HG03442 (cell line): ENCODE data around the gene SRXN1.

ENCODE experiments used
- ATAC-seq: cut with Tn5 transposase; IDR thresholded peaks from one replicate; pipeline ENCODE4 v1.9.1; 2021; ENCODE audit warnings: mild to moderate bottlenecking, moderate library complexity; ENCODE audit not compliant: unreplicated experiment

The SRXN1 gene

DNA sequence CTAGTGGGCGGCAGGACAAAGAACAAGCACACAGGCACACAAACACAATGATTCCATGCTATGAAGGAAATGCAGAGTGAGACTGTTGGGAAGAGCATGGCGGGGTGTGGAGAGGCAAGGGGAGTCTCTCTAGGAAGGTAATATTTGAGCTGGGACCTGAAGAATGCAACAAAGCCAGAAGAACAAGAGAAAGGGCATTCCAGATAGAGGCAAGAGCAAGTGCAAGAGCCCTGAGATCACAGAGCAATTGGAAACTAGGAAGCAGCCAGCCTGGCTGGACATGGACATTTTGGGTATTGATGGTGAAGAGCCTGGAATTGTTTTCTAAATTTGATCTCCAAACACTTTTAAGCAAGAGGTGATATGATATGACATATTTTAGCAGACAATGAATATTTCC, 15.4 kb downstream of the SRXN1 start:
- ATAC-seq = no peak

DNA sequence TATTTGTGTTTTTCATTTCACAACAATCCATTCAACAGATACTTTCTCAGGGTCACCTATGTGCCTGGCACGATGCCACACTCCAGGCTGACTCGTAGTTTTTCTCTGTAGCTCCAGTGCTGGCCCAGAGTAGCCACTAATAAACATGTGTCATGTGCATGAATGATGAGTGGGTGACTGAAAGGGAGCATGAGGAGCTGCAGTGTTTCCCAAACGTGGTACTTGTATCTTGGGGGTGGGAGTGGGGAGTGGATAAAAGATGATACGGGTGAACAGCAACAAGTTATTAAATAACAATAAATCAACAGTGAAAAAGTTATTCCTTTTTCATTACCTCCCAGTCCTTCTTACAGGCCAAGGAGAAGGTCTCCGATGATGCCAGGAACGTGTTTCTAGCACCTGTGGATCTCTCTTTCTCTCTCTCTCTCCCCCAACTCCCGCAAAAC, 17.1 kb downstream of the SRXN1 start:
- no peak for ATAC-seq

DNA sequence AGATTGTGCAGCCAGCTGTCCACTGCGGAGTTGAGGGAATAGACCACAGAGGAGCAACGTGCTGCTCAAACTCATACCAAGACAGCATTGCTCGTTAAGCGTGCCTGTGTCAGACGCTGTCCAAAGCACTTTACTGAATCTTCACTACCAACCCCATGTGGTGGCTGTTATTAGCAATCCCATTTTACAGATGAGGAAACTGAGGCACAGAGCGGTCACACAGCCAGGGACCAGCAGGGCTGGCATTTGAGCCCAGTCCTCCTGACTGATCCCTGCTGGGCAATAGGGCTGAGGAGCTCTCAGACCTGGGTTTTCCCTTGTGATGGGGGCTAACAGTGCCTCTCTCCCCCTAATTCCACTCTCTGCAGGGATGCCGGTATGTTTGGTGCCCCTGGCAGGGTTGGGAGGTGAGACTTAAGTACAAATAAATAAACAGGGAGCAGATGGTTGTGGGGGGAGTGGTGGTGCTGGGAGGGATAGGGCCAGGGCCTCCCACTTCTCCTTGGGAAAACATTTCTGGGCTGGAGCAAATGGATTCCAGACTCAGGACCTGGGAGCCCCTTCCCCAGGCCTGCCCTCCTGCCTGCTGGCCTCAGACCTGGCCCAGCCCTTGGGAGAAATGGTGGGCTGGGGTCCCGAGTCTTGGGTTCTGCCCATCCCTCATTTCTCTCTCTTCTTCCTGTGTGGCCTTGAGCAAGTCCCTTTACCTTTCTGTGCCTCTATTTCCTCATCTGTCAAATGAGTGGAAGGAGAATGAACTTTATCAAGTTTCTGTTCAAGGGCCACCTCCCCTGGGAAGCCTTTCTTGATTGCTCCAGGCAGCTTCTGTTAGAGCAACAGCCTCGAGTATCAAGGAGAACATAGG, 17.7 kb downstream of the SRXN1 start:
- ATAC-seq = no peak

DNA sequence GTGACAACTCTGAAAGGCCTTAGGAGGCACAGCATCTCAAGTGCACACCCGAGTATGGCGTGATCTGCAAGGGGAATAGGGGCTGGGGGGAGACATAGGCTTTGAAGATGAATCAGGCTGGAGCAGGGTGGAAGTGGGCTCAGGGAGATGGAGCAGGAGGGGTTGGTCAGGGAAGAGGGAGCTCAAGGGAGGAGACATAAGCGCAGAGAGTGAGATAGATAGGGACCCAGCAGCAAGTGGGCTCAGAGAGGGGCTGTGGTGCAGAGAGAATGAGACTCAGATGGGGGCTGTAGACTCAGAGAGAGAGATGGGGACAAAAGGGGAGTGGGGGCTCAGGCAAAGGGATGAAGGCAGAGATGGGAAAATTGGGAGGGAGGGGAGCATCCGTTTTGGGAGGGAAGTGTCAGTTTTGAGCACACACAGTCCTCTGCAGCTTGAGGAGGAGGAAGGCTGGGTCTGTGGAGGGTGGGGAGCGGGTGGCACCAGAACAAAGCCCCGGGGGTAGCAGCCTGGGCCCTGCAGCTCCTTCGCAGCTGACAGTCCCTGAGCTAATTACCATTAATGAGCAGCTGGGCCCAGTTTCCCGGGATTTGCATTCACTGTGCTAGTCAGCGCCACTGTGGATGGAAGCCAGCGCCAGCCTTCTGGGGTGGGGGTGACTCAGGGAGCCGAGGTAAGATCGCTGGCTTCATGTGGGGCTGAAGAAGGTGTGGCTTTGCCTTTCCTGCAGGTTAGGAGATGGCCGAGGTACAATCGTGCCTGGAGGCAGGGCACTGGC, 18.7 kb downstream of the SRXN1 start:
- ATAC-seq = no peak

DNA sequence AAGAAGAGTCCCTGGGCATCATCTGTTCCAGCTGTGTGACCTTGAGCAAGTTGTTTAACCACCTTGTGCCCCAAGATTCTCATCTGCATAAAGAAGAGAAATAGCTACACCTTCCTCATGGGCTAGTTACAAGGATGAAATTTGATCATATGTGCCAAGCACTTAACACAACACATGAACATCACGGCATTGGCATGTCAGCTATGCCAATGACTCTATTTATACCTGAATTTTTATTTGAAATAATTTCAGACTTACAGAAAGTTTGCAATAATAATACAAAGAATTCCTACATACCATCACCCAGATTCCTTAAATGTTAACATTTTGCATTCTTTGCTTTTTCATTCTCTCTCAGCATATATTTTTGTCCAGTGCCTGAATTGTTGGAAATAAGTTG, 21.9 kb downstream of the SRXN1 start:
- no peak for ATAC-seq

DNA sequence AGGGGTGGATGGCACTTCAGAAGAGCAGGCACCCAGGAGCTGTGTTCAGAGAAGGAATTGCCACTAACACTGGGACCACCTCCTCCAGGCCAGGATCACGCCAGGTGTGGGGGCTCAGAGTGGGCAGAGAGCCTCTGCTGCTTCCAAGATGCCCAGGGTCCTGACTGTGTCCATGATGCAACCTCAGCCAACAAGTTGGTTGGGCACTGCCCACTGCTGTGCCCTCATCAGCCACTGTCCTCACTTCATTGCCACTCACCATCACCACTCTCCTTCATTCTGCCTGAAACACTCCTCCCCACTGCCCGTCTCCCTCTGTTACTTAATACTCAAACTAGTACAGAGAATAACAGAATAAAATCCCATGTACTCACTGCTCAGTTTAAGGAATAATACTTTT, 26.4 kb downstream of the SRXN1 start:
- ATAC-seq = no peak

DNA sequence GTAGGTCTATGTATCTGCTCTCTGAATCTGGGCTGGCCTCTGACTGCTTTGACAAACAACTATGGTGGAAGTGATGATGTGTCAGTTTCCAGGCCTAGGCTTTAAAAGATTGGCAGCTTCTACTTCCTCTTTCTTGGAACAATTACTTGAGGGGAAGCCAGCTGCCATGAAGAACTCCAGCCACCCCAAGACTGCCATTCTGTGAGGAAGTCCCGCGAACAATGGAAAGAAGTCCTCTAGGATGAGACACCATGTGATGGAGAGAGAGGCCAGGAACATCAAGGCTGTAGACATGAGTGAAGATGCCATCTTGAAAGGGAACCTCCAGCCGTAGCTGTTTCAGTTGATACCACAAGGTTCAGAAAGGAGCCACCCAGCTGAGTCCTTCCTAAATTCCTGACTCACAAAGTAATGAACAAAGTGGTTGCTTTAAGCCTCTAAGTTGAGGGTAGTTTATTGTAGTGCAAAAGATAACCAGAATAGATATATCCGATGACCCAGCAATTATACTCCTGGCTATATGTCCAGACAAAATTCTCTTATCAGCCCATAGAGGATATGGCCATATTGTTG, 27.6 kb downstream of the SRXN1 start:
- no peak for ATAC-seq

DNA sequence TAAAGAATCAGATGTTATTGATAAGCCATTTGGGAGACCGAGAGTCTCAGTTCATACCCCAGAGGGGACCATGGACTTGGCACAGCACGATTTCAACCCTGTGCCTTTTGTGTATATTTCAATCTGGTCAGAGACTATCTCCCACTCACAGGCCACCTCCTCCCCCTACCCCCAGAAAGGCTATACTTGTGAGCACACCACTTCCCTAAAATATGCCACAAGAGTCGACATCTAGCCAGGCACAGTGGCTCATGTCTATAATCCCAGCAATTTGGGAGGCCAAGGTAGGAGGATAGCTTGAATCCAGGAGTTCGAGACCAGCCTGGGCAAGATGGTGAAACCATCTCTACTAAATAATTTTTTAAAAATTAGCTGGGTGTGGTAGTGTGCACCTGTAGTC, 29.3 kb downstream of the SRXN1 start:
- ATAC-seq = no peak

DNA sequence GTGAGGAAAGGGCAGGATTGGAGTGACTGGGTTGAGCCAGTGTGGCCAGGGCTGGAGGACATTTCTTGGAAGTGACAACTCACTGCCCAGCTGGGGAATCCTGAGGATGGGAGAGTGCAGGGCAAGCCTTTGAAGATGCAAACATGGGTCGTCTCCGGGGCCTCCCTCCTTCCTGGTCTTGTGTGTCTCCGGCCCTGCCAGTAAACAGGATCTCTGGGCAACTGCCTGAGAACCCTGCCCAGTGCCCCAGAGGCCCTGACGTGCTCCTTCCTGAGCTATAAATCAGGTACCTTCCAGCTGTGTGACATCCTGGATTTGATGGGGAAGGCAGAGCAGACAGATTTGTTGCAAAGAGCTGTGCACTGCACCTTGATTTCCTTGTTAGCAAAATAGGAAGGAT, 30.0 kb downstream of the SRXN1 start:
- ATAC-seq = no peak

DNA sequence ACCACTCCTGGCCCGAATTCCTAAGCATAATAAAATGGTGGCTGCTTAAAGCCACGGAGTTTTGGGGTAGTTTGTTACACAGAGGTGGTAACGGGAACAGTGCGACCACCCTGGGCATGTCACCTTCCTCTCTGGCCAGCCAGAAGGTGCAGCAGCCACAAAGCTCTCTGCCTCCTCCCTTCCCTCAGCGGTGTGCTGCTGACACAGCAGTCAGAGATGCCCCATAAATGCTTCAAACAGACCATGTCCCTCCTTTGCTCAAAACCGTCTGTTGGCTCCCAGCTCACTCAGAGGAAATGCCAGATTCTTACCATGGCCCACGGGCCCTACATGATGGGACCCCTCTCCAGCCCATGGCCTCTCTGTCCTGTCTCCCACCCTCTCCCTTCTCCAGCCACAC, 30.8 kb downstream of the SRXN1 start:
- ATAC-seq = no peak

DNA sequence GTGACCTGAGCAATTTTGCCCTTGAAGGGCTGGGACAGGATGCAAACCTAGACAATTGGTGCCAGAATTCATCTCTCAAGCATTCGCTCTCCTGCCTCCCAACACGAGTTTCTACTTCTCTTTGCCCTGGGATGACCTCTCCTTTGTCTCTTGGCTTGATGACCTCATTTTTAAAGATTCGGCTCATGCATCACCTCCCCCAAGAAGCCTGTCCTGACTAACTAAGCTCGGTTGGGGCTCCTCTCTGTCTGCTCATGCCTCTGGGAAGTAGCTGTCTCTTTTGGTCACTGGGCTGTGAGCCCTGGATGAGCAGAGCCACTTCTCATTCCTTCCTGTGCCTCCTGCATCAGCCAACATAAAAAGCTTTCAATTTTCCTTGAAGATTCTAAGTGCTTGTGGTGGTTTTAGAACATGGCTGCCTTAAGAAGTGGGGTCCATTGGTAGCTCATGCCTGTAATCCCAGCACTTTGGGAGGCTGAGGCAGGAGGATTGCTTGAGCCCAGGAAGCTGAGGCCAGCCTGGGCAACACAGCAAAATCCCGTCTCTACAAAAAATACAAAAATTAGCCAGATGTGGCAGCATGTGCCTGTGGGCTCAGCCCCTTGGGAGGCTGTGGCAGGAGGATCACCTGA, 31.8 kb downstream of the SRXN1 start:
- no peak for ATAC-seq

DNA sequence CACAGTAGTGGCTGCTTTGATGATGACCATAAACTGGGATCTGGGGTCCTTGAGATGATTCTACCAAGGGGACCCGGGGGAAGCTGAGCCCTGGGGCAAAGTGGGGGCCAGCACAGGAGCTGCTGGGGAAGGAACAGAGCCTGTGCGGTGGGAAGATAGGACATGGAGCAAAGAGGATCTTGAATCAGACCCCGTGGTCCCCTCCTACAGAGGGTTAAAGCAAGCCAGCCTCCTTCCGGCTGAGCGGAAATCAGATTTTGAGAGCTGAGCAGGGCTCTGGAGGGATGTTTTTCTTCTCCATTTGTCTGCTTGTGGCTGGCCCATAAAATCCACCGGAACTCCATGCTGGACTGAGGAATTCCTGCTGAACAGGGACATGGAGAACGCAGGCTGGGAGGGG, 32.8 kb downstream of the SRXN1 start:
- ATAC-seq = no peak

DNA sequence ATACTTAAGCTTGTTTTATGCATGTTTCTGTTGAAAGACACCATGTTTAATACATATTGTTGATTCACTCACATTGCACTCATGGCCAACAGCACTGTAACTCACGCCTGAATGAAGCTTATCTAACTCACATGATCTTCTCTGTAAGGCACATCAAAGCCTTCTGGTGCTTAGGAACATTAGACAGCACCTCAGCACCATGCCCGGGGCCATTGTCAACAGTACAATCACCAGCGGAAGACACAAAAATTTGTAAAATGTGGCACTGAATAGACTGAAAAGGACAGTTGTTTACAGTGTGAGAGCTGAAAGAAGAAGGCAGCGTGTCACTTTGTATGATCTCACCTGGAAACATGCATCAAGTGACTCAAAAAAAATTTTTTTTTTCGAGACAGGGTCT, 34.0 kb downstream of the SRXN1 start:
- no peak for ATAC-seq

DNA sequence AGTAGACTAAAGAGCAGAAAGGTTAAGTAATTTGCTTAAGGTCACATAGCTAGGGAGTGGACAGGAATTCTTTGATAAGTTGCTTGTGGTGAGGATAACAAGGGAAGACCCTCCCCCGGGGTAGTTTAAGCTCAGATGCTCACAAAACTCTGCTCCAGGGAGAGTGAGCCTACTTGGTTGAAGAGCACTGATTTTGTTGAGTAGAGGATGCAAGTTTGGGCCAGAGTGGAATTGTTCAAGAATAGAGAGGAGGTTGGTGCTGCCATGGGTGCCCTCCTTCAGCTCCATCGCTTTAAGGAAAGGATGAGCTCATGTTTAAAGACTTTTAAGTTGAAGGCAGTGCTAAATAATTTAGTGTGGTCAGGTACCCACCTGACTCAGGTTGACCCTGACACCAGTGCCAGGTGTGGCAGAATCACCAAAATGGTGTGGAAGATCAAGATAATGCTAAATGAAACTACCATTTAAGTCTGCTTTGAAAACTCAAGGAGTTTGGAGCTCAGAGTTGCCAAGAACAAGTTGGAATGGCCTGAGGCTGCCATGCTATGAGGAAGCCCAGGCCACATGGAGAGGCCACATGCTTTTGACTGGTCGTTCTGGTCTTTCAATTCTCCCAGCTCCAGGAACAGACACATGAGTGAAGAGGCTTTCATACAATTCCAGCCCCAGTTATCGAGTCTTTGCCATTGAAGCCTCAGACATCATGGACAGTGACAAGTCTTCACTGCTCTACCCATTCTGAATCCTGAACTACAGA, 34.9 kb downstream of the SRXN1 start:
- ATAC-seq = no peak

DNA sequence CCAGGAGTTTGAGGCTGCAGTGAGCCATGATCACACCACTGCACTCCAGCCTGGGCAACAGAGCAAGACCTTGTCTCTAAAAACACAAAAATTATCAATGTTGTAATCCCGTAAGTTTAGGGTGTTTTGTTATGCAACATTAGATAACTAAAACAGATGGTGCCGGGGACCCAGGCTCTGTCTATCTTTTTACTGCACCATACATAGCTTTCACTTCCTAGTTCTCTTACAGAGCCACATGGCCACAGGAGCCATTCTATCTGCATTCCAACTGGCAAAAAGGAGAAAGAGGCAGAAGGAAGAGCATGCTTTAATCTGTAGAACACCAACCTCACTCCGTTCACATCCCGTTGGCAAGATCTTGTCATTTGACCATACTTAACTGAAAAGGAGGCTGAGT, 37.5 kb downstream of the SRXN1 start:
- no peak for ATAC-seq

DNA sequence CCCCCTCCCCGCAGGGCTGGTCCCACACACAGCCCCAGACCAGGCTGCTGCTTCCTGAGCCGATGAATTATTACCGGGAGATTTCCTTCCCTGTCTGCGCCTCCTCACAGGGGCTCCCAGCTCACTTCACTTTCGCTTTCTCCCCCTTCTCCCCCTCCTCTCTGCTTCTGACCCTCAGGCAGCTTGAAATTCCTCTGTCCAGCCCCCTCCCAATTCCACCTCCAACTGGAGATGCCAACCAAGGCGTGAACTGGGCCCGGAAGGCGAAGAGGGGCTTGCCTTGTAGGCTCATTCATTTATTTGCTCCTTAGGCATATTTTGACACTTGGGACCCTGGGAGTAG, 41.2 kb downstream of the SRXN1 start:
- ATAC-seq = no peak

DNA sequence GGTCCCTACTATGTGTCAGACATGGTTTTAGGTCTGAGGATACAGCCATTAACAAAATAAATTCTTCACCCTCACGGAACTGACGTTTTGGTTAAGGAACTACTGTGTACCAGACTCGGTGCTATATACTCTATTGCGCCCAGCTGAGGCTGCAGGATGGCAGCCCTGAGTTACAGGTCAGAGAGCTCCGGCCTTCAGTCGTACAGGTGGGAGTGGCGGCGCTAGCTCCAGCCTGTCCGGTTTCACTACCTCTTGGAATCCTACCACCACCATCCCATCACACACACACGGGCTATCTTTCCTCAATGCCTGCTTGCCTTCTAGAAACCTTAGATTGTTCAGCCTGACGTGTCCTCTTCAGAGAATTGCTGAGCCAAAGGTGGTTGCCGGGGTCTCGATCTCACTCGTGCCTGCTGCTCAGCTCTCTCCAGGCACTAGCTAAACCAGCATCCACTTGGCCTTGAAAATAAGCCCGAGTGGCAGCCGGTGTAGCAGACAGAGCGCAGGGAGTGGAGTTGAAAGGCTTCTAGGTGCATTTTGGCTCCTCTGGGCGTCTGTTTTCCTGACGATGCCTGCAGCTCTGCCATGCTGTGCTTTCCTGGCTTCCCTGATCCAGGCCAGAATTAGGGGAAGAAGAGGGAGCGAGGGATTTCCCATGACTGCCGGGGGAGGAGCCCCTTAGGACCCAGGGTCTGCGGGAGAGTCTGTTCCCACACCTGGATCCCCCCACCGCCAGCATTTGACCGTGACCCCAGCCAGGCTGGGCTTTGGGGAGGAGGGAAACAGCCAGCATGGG, 41.8 kb downstream of the SRXN1 start:
- ATAC-seq = no peak

DNA sequence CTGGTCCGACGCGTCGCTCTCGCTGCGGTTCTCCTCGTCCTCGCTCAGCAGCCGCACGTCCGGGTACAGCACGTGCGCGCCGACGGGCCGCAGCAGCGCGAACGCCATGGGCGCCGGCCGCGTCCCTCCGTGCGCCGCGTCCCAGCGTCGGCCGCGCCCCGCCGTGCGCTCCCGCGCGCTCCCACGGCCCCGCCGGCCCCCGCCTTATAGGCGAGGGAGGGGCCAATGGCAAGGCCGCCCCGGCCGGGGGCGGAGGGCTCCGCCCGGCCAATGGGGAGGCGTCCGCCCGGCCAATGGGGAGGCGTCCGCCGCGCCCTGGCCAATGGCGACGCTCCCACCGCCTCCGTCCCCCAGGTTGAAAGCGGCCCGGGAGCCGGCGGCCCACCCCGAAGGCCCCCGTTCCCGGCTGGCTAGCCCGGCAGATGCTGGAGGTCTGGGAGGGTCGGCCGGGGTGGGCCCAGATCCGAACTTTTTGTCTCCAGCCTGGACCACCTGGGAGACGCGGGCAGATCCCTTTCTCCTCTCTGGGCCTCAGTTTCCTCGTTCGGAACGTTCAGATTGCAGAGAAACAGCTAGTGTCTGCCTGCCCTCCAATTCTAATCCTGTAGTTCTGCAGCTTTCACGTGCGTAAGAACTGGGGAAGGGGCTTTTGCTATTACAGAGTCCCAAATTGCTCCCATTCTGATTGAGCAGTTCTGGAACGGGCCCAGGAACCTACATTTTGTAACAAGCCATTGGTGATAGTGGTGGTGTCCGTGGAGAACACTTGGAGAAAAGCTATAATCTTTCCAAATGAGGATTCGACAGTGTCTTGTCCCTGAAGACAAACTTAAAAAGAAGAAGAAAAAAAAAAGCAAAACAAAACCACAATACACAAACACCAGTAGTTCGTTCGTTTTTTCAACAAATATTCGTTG, 42.6 kb downstream of the SRXN1 start, which contains the start of gene TCF15:
TSS of gene TCF15 (minus strand) at position 180 of the 917 bp plus-strand sequence. CDS start at position 108, 72 bp downstream.
- no peak for ATAC-seq
